ENCODE results near the gene LPCAT1.
A peak's percentile ranks its signal among the peaks of the same experiment; 100 is the strongest.
"Not testable (repeated sequence)": the region's sequence is repeated elsewhere in the genome, so short reads cannot be mapped to it uniquely, and the experiment has no call there.

Gene LPCAT1

GRCh38 chr5:1523793-1524480, at the start of gene LPCAT1:
Gene LPCAT1, minus strand, starts transcription at chr5:1523960. Its CDS starts 116 bp downstream, at chr5:1523844.
- in situ Hi-C loops (cut with MboI; ENCODE audit: low pct_unique_long_range_greater_than_20kb, low sequenced_read_pairs): no loop called here
- DNase-seq: peak; percentile 52

DNA sequence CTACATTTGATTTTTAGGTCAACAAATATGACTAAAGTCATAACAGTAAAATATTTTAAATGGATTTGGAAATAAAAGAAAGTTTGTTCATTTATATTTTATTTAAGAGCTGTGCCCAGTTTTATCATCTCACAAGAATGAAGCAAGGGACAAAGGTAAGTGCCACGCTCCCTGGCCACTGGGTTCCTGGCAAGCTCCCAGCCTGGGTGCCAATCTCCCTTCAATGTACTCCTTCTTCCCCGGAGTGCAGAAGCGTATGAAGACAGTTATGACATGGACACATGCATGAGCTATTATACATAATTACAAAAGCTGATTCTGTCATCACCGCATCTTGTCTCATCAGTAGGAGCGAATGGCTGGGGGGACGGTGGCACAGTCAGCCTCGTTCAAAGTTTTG, 48.1 kb upstream of the LPCAT1 start:
- in situ Hi-C loops (cut with MboI; ENCODE audit: low pct_unique_long_range_greater_than_20kb, low sequenced_read_pairs); DNase-seq: not testable (repeated sequence)

DNA sequence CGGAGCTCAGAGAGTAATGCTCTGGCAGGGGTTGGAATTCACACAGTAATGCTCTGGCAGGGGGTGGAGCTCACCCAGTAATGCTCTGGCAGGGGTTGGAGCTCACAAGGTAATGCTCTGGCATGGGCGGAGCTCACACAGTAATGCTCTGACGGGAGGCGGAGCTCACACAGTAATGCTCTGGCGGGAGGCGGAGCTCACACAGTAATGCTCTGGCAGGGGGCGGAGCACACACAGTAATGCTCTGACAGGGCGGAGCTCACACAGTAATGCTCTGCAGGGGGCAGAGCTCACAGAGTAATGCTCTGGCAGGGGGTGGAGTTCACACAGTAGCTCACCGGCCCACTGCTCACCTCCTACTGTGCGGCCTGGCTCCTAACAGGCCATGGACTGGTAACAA, 47.2 kb upstream of the LPCAT1 start:
- in situ Hi-C loops (cut with MboI; ENCODE audit: low pct_unique_long_range_greater_than_20kb, low sequenced_read_pairs): no loop called here
- DNase-seq: no peak

GRCh38 chr5:1568201-1568979, 44.6 kb upstream of the LPCAT1 start:
- no peak for DNase-seq
- in situ Hi-C loops (cut with MboI; ENCODE audit: low pct_unique_long_range_greater_than_20kb, low sequenced_read_pairs): no loop called here

GRCh38 chr5:1567527-1568200, 43.9 kb upstream of the LPCAT1 start:
- in situ Hi-C loops (cut with MboI; ENCODE audit: low pct_unique_long_range_greater_than_20kb, low sequenced_read_pairs); DNase-seq: not testable (repeated sequence)

DNA sequence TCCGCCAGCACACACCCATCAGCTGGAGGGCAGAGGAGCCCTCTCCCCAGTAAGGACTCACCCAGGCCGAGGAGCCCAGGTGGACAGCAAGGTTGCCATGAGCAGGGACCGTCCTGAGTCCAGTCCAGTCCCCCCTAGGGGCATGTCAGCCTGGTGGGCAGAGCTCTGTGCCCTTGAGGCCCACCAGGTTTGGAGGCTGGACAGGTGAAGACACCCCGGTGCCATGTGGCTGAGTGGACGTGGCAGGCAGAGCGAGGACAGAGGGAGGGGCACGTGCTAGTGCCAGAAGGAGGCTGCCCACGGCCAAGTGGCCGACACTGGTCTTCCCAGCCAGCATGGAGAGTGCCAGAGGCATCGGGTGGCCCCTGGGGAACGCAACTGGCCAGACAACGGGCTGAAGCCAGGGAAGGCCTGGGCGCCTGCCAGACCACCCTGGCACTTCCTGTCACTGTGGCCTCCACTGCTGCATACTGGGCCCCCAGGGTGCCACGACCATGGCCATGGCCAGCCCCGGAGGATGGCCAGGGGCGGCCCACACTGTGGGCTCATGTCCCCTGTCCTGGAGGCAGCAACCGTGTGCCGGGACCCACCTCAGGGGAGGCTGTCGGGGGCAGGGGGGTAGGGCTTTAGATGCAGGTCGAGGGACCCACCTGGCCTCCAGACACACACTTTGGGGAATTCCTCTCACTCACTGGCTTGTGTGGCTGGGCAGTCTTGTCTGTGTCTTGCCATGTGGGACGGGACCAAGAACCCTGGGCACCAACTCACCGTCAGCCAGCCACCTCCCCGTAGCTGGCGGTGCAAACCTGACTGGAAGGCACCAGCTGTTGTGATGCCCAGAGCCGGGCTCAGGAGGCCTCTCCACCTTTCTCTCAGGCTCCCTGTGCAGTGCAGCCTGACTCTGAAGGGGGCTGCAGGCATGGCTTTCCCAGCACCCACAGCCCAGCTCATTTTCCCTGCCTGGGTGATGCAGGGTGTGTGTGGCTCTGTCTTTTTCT, 42.3 kb upstream of the LPCAT1 start:
- in situ Hi-C loops (cut with MboI; ENCODE audit: low pct_unique_long_range_greater_than_20kb, low sequenced_read_pairs): no loop called here
- no peak for DNase-seq

DNA sequence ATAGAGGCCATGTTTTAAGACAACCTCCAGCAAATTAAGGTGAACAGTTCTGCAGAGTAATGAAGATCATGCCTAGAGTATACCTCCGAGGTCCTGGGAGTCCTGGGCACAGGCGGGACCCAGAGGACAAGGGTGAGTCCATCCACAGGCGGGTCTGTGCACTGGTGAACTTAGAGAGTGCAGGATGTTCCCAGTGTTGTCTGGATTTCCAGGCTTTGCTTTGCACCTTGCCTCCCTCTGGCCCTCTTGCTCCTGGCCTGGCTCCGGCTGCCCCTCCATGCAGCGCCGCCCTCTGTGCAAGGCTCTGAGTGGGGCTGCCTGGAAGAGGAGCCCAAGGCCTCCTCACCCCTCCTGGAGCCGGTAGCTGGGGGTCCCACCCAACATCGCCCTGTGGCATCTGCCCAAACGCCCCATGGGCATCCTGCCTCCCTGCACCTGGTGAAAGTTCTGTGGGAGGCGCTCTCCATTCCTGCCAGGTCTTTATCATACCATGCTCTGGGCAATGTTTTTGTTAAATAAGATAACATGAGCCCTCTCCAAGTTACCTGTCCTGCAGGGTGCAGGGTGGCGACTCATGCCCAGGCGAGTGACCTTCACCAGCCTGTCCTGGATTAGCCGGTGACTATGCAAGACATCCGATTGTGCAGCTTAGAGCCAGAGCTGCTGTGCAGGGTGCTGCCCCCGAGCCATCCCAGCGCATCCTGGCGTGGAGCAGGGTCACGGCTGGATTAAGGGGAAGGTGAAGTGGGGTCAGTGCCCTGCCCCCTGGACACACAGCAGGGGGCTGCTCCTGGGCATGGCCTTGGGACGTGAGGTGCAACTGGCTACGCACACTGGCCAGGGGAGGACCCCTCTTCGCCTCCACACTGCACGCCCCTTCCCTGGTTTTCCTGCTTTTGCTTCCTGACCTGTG, 41.3 kb upstream of the LPCAT1 start:
- no peak for DNase-seq
- in situ Hi-C loops (cut with MboI; ENCODE audit: low pct_unique_long_range_greater_than_20kb, low sequenced_read_pairs): no loop called here

DNA sequence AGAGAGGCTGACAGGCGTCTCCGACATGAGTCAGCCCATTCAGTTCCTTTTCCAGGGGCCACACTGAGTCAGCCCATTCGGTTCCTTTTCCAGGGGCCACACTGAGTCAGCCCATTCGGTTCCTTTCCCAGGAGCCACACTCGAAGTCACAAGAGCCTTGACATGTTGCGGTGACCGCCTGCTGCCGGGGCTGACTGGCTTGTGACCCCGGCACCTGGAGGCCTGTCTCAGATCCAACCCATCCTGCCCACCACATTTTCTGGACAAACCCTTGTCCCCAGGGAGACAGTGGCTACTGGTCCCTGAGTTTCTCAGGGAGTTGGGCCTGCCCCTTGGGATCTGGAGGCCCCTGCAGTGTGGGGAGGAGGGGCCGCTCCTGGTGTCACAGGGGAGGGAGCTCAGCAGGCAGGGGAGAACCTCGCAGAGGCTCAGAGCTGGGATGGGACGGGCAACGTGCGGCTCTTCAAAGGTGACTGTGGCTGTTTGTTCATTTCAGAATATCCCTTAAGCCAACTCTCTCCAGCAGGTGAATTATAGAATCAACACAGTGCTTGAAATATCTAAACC, 40.5 kb upstream of the LPCAT1 start:
- no peak for DNase-seq
- in situ Hi-C loops (cut with MboI; ENCODE audit: low pct_unique_long_range_greater_than_20kb, low sequenced_read_pairs): no loop called here

DNA sequence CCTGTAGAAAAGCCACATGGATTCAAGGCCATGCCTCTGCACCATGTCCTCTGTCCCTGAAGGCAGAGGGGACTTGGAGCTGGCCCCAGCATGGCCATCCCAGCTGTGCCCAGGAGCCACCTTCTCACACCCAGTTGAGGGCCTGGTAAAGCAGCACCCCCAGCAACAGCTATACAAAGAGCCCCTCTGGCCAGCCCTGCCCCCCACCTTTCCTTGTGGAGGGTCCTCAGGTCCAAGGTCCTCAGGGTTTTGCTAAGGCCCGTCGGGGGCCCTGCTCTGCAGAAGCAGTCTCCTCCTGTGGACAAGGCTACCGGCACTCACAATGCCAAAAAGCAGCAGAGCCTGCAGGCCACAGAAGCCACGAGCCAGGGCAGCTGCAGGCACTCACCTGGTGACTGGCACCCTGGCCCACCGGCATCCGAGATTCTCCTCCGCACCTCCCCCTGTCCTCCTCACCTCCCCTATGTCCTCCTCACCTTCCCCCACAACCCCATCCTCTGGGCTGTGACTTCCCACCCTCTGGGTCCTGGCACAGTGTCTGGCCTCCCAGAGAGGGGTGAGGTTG, 39.9 kb upstream of the LPCAT1 start:
- in situ Hi-C loops (cut with MboI; ENCODE audit: low pct_unique_long_range_greater_than_20kb, low sequenced_read_pairs): no loop called here
- no peak for DNase-seq

GRCh38 chr5:1563051-1563461, 39.3 kb upstream of the LPCAT1 start:
- no peak for DNase-seq
- in situ Hi-C loops (cut with MboI; ENCODE audit: low pct_unique_long_range_greater_than_20kb, low sequenced_read_pairs): no loop called here

DNA sequence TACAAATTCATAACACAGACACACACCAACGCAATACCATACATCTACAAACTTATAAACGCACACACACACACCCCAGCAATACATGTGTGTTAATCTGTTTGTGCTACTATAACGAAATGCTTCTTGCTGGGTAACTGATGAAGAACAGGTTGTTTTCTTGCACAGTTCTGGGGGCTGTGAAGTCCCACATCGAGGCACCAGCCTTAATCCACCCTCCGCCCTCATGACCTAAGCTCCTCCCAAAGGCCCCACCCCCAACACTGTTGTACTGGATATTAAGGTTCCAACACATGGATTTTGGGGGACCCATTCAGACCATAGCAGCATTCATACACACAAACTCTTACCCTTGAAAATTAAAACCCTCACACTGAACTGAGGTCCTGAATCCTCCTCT, 38.8 kb upstream of the LPCAT1 start:
- in situ Hi-C loops (cut with MboI; ENCODE audit: low pct_unique_long_range_greater_than_20kb, low sequenced_read_pairs): no loop called here
- no peak for DNase-seq

- no peak for DNase-seq
- in situ Hi-C loops (cut with MboI; ENCODE audit: low pct_unique_long_range_greater_than_20kb, low sequenced_read_pairs): no loop called here
Observed at GRCh38 chr5:1561402-1561929, 37.7 kb upstream of the LPCAT1 start.

GRCh38 chr5:1560499-1560898, 36.7 kb upstream of the LPCAT1 start:
- in situ Hi-C loops (cut with MboI; ENCODE audit: low pct_unique_long_range_greater_than_20kb, low sequenced_read_pairs); DNase-seq: not testable (repeated sequence)

GRCh38 chr5:1558944-1559343, 35.2 kb upstream of the LPCAT1 start:
- DNase-seq: no peak
- in situ Hi-C loops (cut with MboI; ENCODE audit: low pct_unique_long_range_greater_than_20kb, low sequenced_read_pairs): no loop called here

DNA sequence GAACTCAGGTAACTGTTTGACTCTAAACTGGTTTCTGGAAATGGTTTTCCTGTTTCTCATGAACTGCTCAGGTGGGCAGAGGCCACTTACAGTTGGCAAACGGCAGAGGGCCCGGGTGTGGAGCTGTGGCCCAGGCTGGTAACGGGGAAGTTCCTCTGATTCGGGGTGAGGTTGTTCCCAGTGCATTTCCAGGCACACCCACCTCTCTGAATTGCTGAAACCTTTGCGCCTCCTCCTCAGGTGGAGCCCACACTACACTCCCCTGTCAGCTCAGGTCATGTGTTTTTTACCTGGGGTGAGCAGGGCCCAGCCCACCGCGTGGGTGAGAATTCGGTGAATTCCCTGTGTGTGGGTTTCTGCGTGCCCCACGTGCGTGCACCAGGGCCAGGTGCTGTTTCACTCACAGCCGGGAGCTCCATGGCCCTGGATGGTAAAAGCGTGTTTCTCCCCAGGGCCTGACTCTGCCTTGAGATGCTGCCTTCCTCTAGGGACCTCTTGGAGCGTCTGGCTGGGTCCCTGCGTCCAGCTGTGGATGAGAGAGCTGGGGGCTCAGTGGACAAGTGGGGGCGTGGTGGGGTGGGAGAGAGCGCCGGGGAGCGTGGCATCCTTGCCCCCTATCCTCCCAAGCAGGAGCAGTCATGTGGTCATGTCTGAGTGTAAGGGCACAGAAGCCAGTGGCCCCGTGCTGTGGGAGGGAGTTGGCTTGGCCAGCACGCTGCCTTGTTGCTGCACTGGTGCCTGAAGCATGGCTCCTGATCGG, 33.5 kb upstream of the LPCAT1 start:
- in situ Hi-C loops (cut with MboI; ENCODE audit: low pct_unique_long_range_greater_than_20kb, low sequenced_read_pairs): no loop called here
- no peak for DNase-seq

Measured in KBM-7 (cell line).